Measurements from ENCODE around the gene ORMDL1. TPM values are rescaled to one million over a fixed set of nuclear protein-coding genes. Genes with fewer than 3 reads are reported as not detected.

The ORMDL1 gene
- total and polyA plus RNA-seq, 2 experiments from 2014 or later, result 77.6 to 92.6 TPM

GRCh38 chr2:189802396-189802912 lies 18.3 kb upstream of the ORMDL1 start:
- no peaks in the 10 kb centered on the region for H3K27me3 ChIP-seq
- peaks cover 6% of the 10 kb centered on the region for H3K79me2 ChIP-seq
- no peaks in the 10 kb centered on the region for H3K4me1 ChIP-seq (ENCODE audit: insufficient read depth)
- H3K4me3 ChIP-seq, result no peak overlapping the region
- H4K20me1 ChIP-seq (ENCODE audit: insufficient read depth, poor library complexity, severe bottlenecking), result no peaks in the 10 kb centered on the region
- no peak for TF ChIP-seq EZH2 (IDR thresholded peaks at IDR 0.05; ENCODE audit: borderline replicate concordance)
- TF ChIP-seq CTCF (IDR thresholded peaks at IDR 0.05; ENCODE audit: poor library complexity), result no peak
- TF ChIP-seq EZH2phosphoT487 (IDR thresholded peaks at IDR 0.05; ENCODE audit: low read depth, severe bottlenecking, unreplicated experiment), result no peak
- H3K27ac ChIP-seq, result no peak overlapping the region
- 82% methylated on average over 2 of the region's 2 CpGs for WGBS (ENCODE audit: low lambda C conversion rate, missing lambda C conversion rate)
- H3K9me3 ChIP-seq (ENCODE audit: low read depth), result no peaks in the 10 kb centered on the region
- H3K36me3 ChIP-seq (replicated peaks; ENCODE audit: insufficient read depth, low read depth), result no peaks in the 10 kb centered on the region
- no peak overlapping the region for H2AFZ ChIP-seq
- no peaks in the 10 kb centered on the region for H3K9me2 ChIP-seq (replicated peaks; ENCODE audit: insufficient read depth)
- no peak overlapping the region for H3K4me2 ChIP-seq
- DNase-seq (ENCODE audit: low spot score), result no peak

GRCh38 chr2:189799531-189799930 lies 15.4 kb upstream of the ORMDL1 start:
- no peaks in the 10 kb centered on the region for H3K36me3 ChIP-seq (replicated peaks; ENCODE audit: insufficient read depth, low read depth)
- H3K27ac ChIP-seq, result no peak overlapping the region
- H3K9me2 ChIP-seq (replicated peaks; ENCODE audit: insufficient read depth), result no peaks in the 10 kb centered on the region
- no peaks in the 10 kb centered on the region for H3K4me1 ChIP-seq (ENCODE audit: insufficient read depth)
- no peak overlapping the region for H3K4me3 ChIP-seq
- TF ChIP-seq EZH2 (IDR thresholded peaks at IDR 0.05; ENCODE audit: borderline replicate concordance) (no peak), EZH2phosphoT487 (IDR thresholded peaks at IDR 0.05; ENCODE audit: low read depth, severe bottlenecking, unreplicated experiment) (no peak), CTCF (IDR thresholded peaks at IDR 0.05; ENCODE audit: poor library complexity) (no peak)
- H2AFZ ChIP-seq, result no peak overlapping the region
- peaks cover 6% of the 10 kb centered on the region for H3K79me2 ChIP-seq
- H3K4me2 ChIP-seq, result no peak overlapping the region
- no peaks in the 10 kb centered on the region for H3K9me3 ChIP-seq (ENCODE audit: low read depth)
- no peaks in the 10 kb centered on the region for H3K27me3 ChIP-seq
- 87% methylated on average over 2 of the region's 2 CpGs for WGBS (ENCODE audit: low lambda C conversion rate, missing lambda C conversion rate)
- DNase-seq (ENCODE audit: low spot score), result no peak
- H4K20me1 ChIP-seq (ENCODE audit: insufficient read depth, poor library complexity, severe bottlenecking), result no peaks in the 10 kb centered on the region

GRCh38 chr2:189799030-189799331 lies 14.8 kb upstream of the ORMDL1 start:
- no peak for DNase-seq (ENCODE audit: low spot score)
- H2AFZ ChIP-seq, result no peak overlapping the region
- H3K79me2 ChIP-seq, result peaks cover 6% of the 10 kb centered on the region
- H3K9me2 ChIP-seq (replicated peaks; ENCODE audit: insufficient read depth), result no peaks in the 10 kb centered on the region
- no peaks in the 10 kb centered on the region for H3K4me1 ChIP-seq (ENCODE audit: insufficient read depth)
- H3K9me3 ChIP-seq (ENCODE audit: low read depth), result no peaks in the 10 kb centered on the region
- H3K36me3 ChIP-seq (replicated peaks; ENCODE audit: insufficient read depth, low read depth), result no peaks in the 10 kb centered on the region
- no peaks in the 10 kb centered on the region for H3K27me3 ChIP-seq
- no peak for TF ChIP-seq CTCF (IDR thresholded peaks at IDR 0.05; ENCODE audit: poor library complexity)
- TF ChIP-seq EZH2phosphoT487 (IDR thresholded peaks at IDR 0.05; ENCODE audit: low read depth, severe bottlenecking, unreplicated experiment), result no peak
- no peak for TF ChIP-seq EZH2 (IDR thresholded peaks at IDR 0.05; ENCODE audit: borderline replicate concordance)
- no peak overlapping the region for H3K4me3 ChIP-seq
- no peaks in the 10 kb centered on the region for H4K20me1 ChIP-seq (ENCODE audit: insufficient read depth, poor library complexity, severe bottlenecking)
- no peak overlapping the region for H3K4me2 ChIP-seq
- no peak overlapping the region for H3K27ac ChIP-seq
